22Rv1 (cell line): ENCODE measurements around the gene THAP4.

Experiments
- ZFX ChIP-seq: fragments of 450-650 bp; IDR thresholded peaks from 2 replicates; pipeline ENCODE4 v1.6.1; 2017; ENCODE audit warnings: antibody characterized with exemption, borderline replicate concordance
- TF ChIP-seq, protein P1 (sequence below): fragments of 450-650 bp; IDR thresholded peaks from 2 replicates; pipeline ENCODE4 v1.5.1; 2017; ENCODE audit warnings: mild to moderate bottlenecking

GRCh38 chr2:241559323-241560161, 77.4 kb downstream of the THAP4 start:
- TF ChIP-seq, protein P1, sequence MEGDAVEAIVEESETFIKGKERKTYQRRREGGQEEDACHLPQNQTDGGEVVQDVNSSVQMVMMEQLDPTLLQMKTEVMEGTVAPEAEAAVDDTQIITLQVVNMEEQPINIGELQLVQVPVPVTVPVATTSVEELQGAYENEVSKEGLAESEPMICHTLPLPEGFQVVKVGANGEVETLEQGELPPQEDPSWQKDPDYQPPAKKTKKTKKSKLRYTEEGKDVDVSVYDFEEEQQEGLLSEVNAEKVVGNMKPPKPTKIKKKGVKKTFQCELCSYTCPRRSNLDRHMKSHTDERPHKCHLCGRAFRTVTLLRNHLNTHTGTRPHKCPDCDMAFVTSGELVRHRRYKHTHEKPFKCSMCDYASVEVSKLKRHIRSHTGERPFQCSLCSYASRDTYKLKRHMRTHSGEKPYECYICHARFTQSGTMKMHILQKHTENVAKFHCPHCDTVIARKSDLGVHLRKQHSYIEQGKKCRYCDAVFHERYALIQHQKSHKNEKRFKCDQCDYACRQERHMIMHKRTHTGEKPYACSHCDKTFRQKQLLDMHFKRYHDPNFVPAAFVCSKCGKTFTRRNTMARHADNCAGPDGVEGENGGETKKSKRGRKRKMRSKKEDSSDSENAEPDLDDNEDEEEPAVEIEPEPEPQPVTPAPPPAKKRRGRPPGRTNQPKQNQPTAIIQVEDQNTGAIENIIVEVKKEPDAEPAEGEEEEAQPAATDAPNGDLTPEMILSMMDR = no peak
- no peak for TF ChIP-seq ZFX
